Measurements from ENCODE around the gene SRR.

The SRR gene

GRCh38 chr17:2346475-2346874, 42.7 kb downstream of the SRR start:
- DNase-seq (ENCODE audit: low read depth): no peak

- DNase-seq (ENCODE audit: low read depth): no peak
Measured at GRCh38 chr17:2347805-2348685, 44.3 kb downstream of the SRR start.

DNA sequence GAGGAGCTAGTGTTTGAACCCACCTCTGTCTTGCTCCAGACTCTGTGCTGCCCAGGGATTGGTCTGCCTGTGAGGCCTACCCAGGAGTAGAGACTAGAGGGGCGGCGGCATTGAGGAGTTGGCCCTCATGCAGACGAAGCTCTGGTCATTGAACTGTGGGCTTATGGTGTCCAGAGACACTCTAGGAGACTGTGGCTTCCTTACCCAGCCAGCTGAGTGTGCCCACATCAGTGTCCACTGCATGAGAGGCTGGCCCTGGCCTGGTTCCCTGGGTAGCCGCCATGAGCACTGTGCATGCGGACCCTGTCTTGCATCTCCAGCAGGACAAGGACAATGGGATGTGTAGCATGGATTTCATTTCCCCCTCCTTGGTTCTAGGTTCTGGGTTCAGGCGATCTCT, 47.5 kb downstream of the SRR start:
- DNase-seq (ENCODE audit: low read depth): no peak

GRCh38 chr17:2354311-2354710, 50.6 kb downstream of the SRR start:
- no peak for DNase-seq (ENCODE audit: low read depth)

DNA sequence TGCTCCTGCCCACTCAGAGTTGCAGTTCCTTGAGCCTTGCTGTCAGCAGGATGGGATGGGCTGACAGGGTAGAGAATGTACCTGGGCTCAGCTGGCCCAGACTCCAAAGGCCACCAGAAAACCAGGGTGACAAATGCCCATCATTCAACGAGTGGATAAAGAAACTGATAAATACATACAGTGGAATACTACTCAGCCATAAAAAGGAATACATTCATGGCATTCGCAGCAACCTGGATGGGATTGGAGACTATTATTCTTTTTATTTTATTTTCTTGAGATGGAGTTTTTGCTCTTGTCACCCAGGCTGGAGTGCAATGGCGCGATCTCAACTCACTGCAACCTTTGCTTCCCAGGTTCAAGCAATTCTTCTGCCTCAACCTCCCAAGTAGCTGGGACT, 53.5 kb downstream of the SRR start:
- no peak for DNase-seq (ENCODE audit: low read depth)

DNA sequence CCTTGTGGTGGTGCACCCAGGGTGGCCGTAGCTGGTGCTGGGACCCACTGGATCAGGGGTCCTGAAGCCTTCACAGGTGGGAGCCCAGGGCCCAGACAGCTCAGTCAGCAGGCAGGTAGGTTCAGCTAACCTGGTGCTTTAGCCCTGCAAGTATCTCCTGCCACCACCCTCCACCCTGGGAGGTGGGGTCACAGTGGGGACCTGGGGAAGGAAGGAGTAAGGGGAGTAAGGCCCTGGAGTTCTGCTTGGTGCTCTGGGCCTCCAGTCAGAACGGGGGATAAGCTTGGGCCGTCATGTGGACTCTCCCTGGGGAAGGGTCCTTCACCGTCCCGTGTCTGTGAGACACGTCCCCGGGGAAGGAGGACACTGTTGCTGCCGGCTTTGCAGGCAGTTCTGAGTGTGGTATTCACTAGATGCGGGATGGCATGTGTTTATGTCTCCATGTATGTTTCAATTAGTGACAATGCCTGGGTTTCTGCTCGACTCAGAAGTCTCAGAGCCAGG, 54.2 kb downstream of the SRR start:
- no peak for DNase-seq (ENCODE audit: low read depth)

- no peak for DNase-seq (ENCODE audit: low read depth)
Measured at GRCh38 chr17:2361010-2361760, 57.4 kb downstream of the SRR start.

GRCh38 chr17:2362016-2362415, 58.3 kb downstream of the SRR start:
- no peak for DNase-seq (ENCODE audit: low read depth)

DNA sequence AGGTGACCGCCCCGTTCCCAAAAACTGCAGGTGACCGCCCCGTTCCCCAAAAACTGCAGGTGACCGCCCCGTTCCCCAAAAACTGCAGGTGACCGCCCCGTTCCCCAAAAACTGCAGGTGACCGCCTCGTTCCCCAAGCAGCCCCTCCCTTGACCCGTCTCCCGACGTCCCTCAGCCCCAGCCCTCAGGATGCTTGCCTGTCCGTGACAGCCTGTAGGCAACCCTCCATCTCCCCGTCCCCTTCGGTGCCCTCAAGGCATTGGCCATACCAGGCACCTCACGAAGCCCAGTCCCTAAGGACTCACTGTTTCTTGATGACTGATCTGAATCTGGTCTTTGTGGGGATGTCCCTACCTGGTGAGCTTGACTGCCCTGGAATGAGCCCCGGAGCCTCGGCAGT, 58.7 kb downstream of the SRR start:
- no peak for DNase-seq (ENCODE audit: low read depth)

DNA sequence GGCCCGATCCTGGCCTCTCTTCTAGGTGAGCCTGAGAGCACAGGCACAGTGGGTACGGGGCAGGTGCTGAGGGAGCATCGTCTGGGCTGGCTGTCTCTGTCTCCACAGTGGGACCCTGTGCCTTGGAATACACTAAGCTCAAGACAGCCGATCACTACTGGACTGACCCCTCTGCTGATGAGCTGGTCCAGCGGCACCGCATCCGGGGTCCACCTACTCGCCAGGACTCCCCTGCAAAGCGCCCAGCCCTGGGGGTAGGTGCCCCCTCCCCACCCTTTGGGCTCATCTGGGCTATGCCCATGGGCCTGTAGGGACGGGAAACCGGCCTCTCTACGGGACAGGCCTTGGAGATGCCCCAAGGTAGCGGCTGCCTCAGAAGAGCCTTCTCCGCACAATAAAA, 59.1 kb downstream of the SRR start:
- no peak for DNase-seq (ENCODE audit: low read depth)

- no peak for DNase-seq (ENCODE audit: low read depth)
Measured at GRCh38 chr17:2363318-2363717, 59.6 kb downstream of the SRR start.

GRCh38 chr17:2363851-2364762, 60.4 kb downstream of the SRR start:
- DNase-seq (ENCODE audit: low read depth): no peak

- DNase-seq (ENCODE audit: low read depth): no peak
Measured at GRCh38 chr17:2364763-2365116, 61.0 kb downstream of the SRR start.

DNA sequence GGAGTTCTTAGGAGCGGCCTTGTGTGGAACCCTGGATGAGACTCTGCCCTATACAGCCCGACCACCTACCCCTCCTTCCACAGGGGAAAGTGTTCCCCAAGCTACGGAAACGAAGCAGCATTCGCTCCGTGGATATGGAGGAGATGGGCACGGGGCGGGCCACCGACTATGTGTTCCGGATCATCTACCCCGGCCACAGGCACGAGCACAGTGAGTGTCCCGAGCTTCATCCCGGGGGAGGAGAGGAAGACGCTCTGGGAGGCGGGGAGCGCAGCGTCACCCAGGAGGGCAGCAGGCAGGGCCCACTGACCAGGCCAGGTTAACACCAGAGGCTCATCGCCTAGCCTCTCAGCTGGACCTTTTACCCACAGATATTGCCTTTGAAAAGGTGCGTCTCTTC, 61.4 kb downstream of the SRR start:
- DNase-seq (ENCODE audit: low read depth): no peak

- no peak for DNase-seq (ENCODE audit: low read depth)
Measured at GRCh38 chr17:2366747-2367494, 63.2 kb downstream of the SRR start.

- no peak for DNase-seq (ENCODE audit: low read depth)
Measured at GRCh38 chr17:2368359-2368758, 64.6 kb downstream of the SRR start.

- no peak for DNase-seq (ENCODE audit: low read depth)
Measured at GRCh38 chr17:2369039-2369438, 65.3 kb downstream of the SRR start.

DNA sequence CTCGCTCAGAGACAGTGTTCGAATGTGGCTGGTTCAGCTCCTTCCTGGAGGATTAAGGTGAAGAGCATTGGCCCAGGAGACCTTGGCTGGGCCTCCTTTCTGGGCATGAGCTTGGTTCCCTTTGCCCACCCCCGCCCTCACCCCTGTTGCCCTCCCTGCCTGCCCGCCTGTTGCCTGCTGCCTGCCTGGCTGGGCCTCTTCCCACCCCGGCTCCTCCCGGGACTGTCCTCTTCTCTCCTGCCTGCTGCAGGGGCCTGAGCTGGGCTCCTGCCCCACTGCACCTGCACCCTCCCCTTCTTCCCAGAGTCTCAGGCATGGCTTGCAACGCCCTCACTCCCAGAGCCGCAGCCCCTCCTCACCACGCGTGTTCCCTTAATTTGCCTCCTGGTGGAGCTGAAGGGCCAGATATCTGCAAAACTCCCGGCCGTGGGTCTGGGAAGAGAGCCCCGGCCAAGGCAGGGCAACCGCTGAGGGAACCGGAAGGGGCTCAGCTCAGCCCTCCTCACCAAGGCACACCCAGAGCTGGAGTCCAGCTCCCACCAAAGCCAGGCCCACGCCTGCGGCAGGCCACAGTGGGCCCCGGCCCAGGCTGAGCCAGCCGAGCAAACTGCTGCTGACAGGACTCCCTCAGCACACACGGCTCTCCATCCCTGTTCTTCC, 65.9 kb downstream of the SRR start:
- DNase-seq (ENCODE audit: low read depth): no peak

- DNase-seq (ENCODE audit: low read depth): no peak
Measured at GRCh38 chr17:2370211-2370589, 66.5 kb downstream of the SRR start.

GRCh38 chr17:2371183-2372130, 67.7 kb downstream of the SRR start:
- no peak for DNase-seq (ENCODE audit: low read depth)
